ENCODE data around the gene CCSER1. TPM values are rescaled to one million over a fixed set of nuclear protein-coding genes. Genes with fewer than 3 reads are reported as not detected.
"Not testable (repeated sequence)": the region's sequence is repeated elsewhere in the genome, so short reads cannot be mapped to it uniquely, and the experiment has no call there.

CCSER1 gene
- polyA plus RNA-seq, 1 donor from 2014 or later: 20.8 TPM

GRCh38 chr4:90705501-90705900 is 578.3 kb downstream of the CCSER1 start:
- H3K9me3 ChIP-seq (ENCODE audit: low read length); H3K79me2 ChIP-seq (replicated peaks; ENCODE audit: insufficient read depth, low read length); H3K36me3 ChIP-seq (ENCODE audit: insufficient read depth, low read length); H3K27ac ChIP-seq (ENCODE audit: low read length); H4K20me1 ChIP-seq (ENCODE audit: insufficient read depth); H3K4me2 ChIP-seq (ENCODE audit: low read length); H3K9ac ChIP-seq (ENCODE audit: low read length); H2AFZ ChIP-seq (ENCODE audit: low read depth, low read length); H3K27me3 ChIP-seq (ENCODE audit: insufficient read depth, low read depth, low read length); H3K4me3 ChIP-seq (ENCODE audit: low read length); H3K9me2 ChIP-seq (ENCODE audit: insufficient read depth, low read length); H3F3A ChIP-seq (ENCODE audit: insufficient read depth, low read length, poor library complexity, severe bottlenecking): not testable (repeated sequence)

- Histone ChIP-seq H3K4me2 (ENCODE audit: low read length) (no peak overlapping the region), H3K9ac (ENCODE audit: low read length) (no peak overlapping the region), H3K27ac (ENCODE audit: low read length) (no peak overlapping the region)
Measured at GRCh38 chr4:90715242-90715641, 588.0 kb downstream of the CCSER1 start.

GRCh38 chr4:90718931-90719330 is 591.7 kb downstream of the CCSER1 start:
- no peaks in the 10 kb centered on the region for H3F3A ChIP-seq (ENCODE audit: insufficient read depth, low read length, poor library complexity, severe bottlenecking)
- H3K9me2 ChIP-seq (ENCODE audit: insufficient read depth, low read length): no peaks in the 10 kb centered on the region
- H2AFZ ChIP-seq (ENCODE audit: low read depth, low read length): no peak overlapping the region
- no peaks in the 10 kb centered on the region for H3K27me3 ChIP-seq (ENCODE audit: insufficient read depth, low read depth, low read length)
- no peak overlapping the region for H3K4me2 ChIP-seq (ENCODE audit: low read length)
- H3K27ac ChIP-seq (ENCODE audit: low read length): no peak overlapping the region
- TF ChIP-seq REST (IDR thresholded peaks at IDR 0.05; ENCODE audit: borderline replicate concordance) (no peak), CTCF (IDR thresholded peaks at IDR 0.05; ENCODE audit: poor library complexity, severe bottlenecking) (no peak), MXI1 (conservative IDR thresholded peaks at IDR 0.05; ENCODE audit: poor library complexity, severe bottlenecking) (no peak), TAF1 (IDR thresholded peaks at IDR 0.05; ENCODE audit: low read depth) (no peak), EP300 (conservative IDR thresholded peaks at IDR 0.05; ENCODE audit: poor library complexity, severe bottlenecking) (no peak), SMC3 (conservative IDR thresholded peaks at IDR 0.05; ENCODE audit: poor library complexity) (no peak), RAD21 (conservative IDR thresholded peaks at IDR 0.05) (no peak), EZH2 (IDR thresholded peaks at IDR 0.05; ENCODE audit: borderline replicate concordance, insufficient read depth, low read length, poor library complexity, severe bottlenecking) (no peak), POLR2AphosphoS5 (IDR thresholded peaks at IDR 0.05) (no peak)
- no peaks in the 10 kb centered on the region for H3K9me3 ChIP-seq (ENCODE audit: low read length)
- H3K9ac ChIP-seq (ENCODE audit: low read length): no peak overlapping the region
- H3K36me3 ChIP-seq (ENCODE audit: insufficient read depth, low read length): no peaks in the 10 kb centered on the region
- no peaks in the 10 kb centered on the region for H4K20me1 ChIP-seq (ENCODE audit: insufficient read depth)
- no peak overlapping the region for H3K4me3 ChIP-seq (ENCODE audit: low read length)
- no peaks in the 10 kb centered on the region for H3K79me2 ChIP-seq (replicated peaks; ENCODE audit: insufficient read depth, low read length)

More at GRCh38 chr4:90715242-90715641, 588.0 kb downstream of the CCSER1 start:
- Histone ChIP-seq H3F3A (ENCODE audit: insufficient read depth, low read length, poor library complexity, severe bottlenecking) (no peaks in the 10 kb centered on the region), H3K9me2 (ENCODE audit: insufficient read depth, low read length) (no peaks in the 10 kb centered on the region), H3K9me3 (ENCODE audit: low read length) (no peaks in the 10 kb centered on the region), H3K79me2 (replicated peaks; ENCODE audit: insufficient read depth, low read length) (no peaks in the 10 kb centered on the region), H2AFZ (ENCODE audit: low read depth, low read length) (no peak overlapping the region), H3K36me3 (ENCODE audit: insufficient read depth, low read length) (no peaks in the 10 kb centered on the region), H4K20me1 (ENCODE audit: insufficient read depth) (no peaks in the 10 kb centered on the region), H3K4me3 (ENCODE audit: low read length) (no peak overlapping the region), H3K27me3 (ENCODE audit: insufficient read depth, low read depth, low read length) (no peaks in the 10 kb centered on the region)
- no peak for TF ChIP-seq CTCF (IDR thresholded peaks at IDR 0.05; ENCODE audit: poor library complexity, severe bottlenecking)

Measured in neural cell (in vitro differentiated cells).